ENCODE measurements around the gene ARNT2. TPM values are rescaled to one million over a fixed set of nuclear protein-coding genes. Genes with fewer than 3 reads are reported as not detected.

ARNT2 gene
- polyA plus RNA-seq, 1 of the 3 experiments (the other 2 are of a cell fraction): 17.0 TPM

DNA sequence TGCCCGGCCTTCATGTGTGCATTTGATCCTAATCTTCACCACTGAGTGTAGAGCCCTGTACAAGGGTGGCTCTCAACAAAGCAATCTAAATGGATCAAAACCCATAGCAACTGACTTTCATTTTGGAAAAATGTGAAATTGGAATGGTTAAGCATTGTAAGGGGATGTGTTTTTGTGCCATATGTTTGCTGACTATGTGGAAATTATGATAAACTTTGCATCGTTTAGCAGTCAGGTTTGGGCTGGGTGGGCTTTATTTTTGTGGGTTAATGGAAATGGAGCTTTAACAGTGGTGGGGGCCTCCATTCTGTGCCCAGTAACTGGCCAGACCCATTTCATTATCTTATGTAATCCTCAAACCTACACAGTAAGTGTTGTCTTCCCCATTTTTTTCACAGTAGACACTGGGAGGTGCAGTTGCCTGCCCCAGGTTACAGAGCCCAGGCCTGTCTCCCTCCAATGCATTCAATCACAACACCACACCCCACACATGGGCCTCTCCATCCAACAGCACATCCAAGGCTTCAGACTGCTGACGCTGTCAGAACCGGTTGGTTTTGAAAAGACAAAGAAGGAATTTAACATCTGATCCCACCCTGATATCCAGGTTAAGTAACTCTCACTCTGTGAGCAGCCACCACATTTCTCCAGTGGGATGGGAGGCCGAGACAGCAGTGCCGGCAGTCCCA is 154.6 kb downstream of the ARNT2 start:
- peaks cover 0 to 7% of the 10 kb centered on the region in 2 experiments; a peak in 1 of 4 replicates for H3K4me1 ChIP-seq (ENCODE audit: control insufficient read depth in 1 of 2, insufficient read depth in 2 of 2, low read depth in 1 of 2, low read length in 1 of 2)
- no peak overlapping the region for H3K4me3 ChIP-seq (ENCODE audit: low read depth in 2 of 2, low read length in 1 of 2)
- no peaks in the 10 kb centered on the region for H3F3A ChIP-seq (replicated peaks; ENCODE audit: insufficient read depth)
- no peak overlapping the region for H3K4me2 ChIP-seq
- H3K9me2 ChIP-seq: no peaks in the 10 kb centered on the region
- CTCF ChIA-PET: interaction anchor here (0.8 to 2.8 kb wide), 4 partner anchors 9 to 411 kb away, joined by 3 to 17 read pairs (median 7); partner anchors contain the start of gene CEMIP
- H2AFZ ChIP-seq (ENCODE audit: low read depth): no peak overlapping the region
- peaks cover 15 to 19% of the 10 kb centered on the region in 2 experiments for H3K36me3 ChIP-seq (replicated peaks in 1 of 2; ENCODE audit: control insufficient read depth in 1 of 2, insufficient read depth in 2 of 2, low read length in 1 of 2)
- no peak for TF ChIP-seq TCF12 (IDR thresholded peaks at IDR 0.05)
- no peak for TF ChIP-seq CTCF (IDR thresholded peaks at IDR 0.05)
- no peak for TF ChIP-seq ELF1 (IDR thresholded peaks at IDR 0.05)
- no peak for TF ChIP-seq USF1 (IDR thresholded peaks at IDR 0.05; ENCODE audit: borderline replicate concordance, low read depth)
- TF ChIP-seq RAD21 (IDR thresholded peaks at IDR 0.05; ENCODE audit: low read length): no peak
- no peak for TF ChIP-seq MXI1 (IDR thresholded peaks at IDR 0.05; ENCODE audit: low read depth, low read length)
- no peak for TF ChIP-seq REST (IDR thresholded peaks at IDR 0.05; ENCODE audit: low read depth, low read length)
- TF ChIP-seq CHD2 (IDR thresholded peaks at IDR 0.05; ENCODE audit: low read length, partially characterized antibody): no peak
- TF ChIP-seq NRF1 (IDR thresholded peaks at IDR 0.05; ENCODE audit: low read depth, low read length): no peak
- no peak for TF ChIP-seq SMC3 (IDR thresholded peaks at IDR 0.05; ENCODE audit: low read depth, low read length)
- no peak for TF ChIP-seq RXRA (IDR thresholded peaks at IDR 0.05; ENCODE audit: borderline replicate concordance, low read depth)
- TF ChIP-seq YY1 (IDR thresholded peaks at IDR 0.05; ENCODE audit: low read depth): no peak
- no peak for TF ChIP-seq POLR2AphosphoS5 (IDR thresholded peaks at IDR 0.05; ENCODE audit: low read depth, low read length)
- TF ChIP-seq TAF1 (IDR thresholded peaks at IDR 0.05; ENCODE audit: borderline replicate concordance, low read depth, low read length): no peak
- TF ChIP-seq, protein P1, sequence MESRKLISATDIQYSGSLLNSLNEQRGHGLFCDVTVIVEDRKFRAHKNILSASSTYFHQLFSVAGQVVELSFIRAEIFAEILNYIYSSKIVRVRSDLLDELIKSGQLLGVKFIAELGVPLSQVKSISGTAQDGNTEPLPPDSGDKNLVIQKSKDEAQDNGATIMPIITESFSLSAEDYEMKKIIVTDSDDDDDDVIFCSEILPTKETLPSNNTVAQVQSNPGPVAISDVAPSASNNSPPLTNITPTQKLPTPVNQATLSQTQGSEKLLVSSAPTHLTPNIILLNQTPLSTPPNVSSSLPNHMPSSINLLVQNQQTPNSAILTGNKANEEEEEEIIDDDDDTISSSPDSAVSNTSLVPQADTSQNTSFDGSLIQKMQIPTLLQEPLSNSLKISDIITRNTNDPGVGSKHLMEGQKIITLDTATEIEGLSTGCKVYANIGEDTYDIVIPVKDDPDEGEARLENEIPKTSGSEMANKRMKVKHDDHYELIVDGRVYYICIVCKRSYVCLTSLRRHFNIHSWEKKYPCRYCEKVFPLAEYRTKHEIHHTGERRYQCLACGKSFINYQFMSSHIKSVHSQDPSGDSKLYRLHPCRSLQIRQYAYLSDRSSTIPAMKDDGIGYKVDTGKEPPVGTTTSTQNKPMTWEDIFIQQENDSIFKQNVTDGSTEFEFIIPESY (IDR thresholded peaks at IDR 0.05; ENCODE audit: borderline replicate concordance, low read depth): no peak
- TF ChIP-seq, protein P2, sequence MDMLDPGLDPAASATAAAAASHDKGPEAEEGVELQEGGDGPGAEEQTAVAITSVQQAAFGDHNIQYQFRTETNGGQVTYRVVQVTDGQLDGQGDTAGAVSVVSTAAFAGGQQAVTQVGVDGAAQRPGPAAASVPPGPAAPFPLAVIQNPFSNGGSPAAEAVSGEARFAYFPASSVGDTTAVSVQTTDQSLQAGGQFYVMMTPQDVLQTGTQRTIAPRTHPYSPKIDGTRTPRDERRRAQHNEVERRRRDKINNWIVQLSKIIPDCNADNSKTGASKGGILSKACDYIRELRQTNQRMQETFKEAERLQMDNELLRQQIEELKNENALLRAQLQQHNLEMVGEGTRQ (IDR thresholded peaks at IDR 0.05; ENCODE audit: borderline replicate concordance, low read depth, low read length): no peak
- no peak for TF ChIP-seq FOXJ3 (CRISPR knock-in tag; IDR thresholded peaks at IDR 0.05)
- no peak for TF ChIP-seq RCOR1 (IDR thresholded peaks at IDR 0.05; ENCODE audit: low read length)
- no peaks in the 10 kb centered on the region for H3K27me3 ChIP-seq (ENCODE audit: insufficient read depth)
- H3K9me3 ChIP-seq: no peaks in the 10 kb centered on the region
- no peaks in the 10 kb centered on the region for H4K20me1 ChIP-seq (ENCODE audit: insufficient read depth)
- H3K9ac ChIP-seq: no peak overlapping the region
- 93% methylated on average over 5 of the region's 6 CpGs for WGBS (ENCODE audit: low lambda C conversion rate)
- H3K27ac ChIP-seq (ENCODE audit: low read depth in 2 of 2, low read length in 1 of 2): no peak overlapping the region
- no peaks in the 10 kb centered on the region; the same call in 1 of the 2 replicates for H3K79me2 ChIP-seq (ENCODE audit: insufficient read depth)
- DNase-seq: no peak
- POLR2A ChIA-PET: no interaction called here
